ENCODE data around the gene SEC22A.

SEC22A gene

DNA sequence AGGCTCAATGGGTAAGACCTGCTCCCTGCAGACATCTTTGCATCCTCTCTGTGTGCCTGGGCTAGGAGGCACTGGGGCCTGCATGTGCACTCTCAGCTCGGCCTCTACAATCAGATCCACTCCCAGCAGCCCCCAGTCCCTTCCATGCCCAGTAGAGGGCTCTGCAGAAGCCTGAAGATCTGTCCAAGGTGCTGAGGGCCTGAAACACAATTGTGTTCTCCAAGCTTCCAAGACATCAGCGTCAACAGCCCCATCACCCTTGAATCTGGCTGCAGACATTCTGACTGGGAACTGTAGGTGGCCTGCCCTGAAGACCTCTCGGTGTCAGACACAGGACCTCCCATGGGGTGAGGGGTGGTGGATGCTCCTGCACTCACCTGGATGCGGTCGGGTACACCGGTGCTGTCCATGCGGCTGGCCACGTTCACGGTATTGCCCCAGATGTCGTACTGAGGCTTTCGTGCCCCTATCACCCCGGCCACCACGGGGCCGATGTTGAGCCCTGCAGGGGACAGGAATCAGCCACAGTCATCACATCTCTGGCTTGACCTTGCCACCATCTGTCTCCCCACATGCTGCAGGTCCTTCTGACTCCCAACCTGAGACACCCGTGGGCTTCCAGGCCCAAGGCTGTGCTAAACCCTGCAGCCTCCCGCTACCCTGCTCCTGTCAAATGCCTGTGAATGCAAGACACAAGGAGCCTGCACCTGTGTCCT, 84.7 kb downstream of the SEC22A start:
- in situ Hi-C loops (cut with MboI; ENCODE audit: low sequenced_read_pairs): no loop called here

- in situ Hi-C loops (cut with MboI; ENCODE audit: low sequenced_read_pairs): no loop called here
These were observed 85.6 kb downstream of the SEC22A start for GRCh38 chr3:123287051-123287961.

- in situ Hi-C loops (cut with MboI; ENCODE audit: low sequenced_read_pairs): no loop called here
These were observed 86.2 kb downstream of the SEC22A start for GRCh38 chr3:123287962-123288302.

- in situ Hi-C loops (cut with MboI; ENCODE audit: low sequenced_read_pairs): no loop called here
These were observed 87.8 kb downstream of the SEC22A start for GRCh38 chr3:123289391-123290106.

GRCh38 chr3:123290107-123290930, 88.6 kb downstream of the SEC22A start:
- in situ Hi-C loops (cut with MboI; ENCODE audit: low sequenced_read_pairs): no loop called here

DNA sequence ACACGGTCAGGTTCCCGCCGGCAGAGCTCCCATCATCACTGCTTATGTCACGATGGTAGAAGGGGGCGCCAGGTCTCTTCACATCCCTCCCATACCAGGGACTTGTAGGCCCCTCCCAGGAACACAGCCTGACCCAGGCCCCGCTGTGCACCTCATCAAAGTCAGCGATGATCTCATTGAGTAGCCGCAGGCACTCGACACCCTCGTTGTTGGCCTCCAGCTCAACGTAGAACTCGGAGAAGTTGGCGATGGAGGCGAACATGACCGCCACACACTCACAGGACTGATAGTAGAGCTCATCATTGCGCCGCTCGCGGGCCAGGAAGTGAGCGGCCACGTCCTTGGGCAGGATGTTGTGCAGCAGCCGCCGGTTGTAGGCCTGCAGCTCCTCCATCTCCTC, 89.2 kb downstream of the SEC22A start:
- in situ Hi-C loops (cut with MboI; ENCODE audit: low sequenced_read_pairs): no loop called here

- in situ Hi-C loops (cut with MboI; ENCODE audit: low sequenced_read_pairs): no loop called here
These were observed 89.7 kb downstream of the SEC22A start for GRCh38 chr3:123291404-123291803.

- in situ Hi-C loops (cut with MboI; ENCODE audit: low sequenced_read_pairs): no loop called here
These were observed 90.9 kb downstream of the SEC22A start for GRCh38 chr3:123292321-123293310.

DNA sequence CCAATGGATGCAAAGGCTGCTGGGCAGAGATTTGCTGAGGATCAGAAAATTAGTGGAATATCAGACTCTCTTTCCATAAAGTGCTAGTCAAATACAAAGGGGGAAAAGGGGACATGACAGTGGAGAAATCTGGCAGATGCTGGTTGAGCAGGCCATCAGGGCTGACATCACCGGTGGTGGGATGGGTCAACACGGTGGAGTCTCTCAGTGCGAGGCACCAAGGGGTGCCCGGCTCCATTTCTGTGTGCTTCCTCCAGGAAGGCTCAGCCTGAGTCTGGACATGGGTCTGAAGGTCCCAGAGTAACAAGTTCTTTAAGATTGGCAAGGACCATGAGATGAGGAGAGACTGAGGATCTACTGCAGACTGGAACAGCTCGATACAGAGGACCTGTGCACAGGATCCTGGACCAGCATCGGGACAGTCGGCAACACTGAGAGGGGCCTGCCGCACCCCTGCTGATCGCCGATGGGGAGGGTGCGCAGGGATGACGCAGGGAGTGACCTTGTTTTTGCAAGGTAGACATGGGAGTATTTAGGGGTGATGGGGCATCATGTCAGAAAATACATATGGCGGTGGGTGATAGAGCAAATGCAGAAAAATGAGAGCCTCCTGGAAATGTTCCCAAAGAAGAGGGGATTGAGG, 92.7 kb downstream of the SEC22A start:
- in situ Hi-C loops (cut with MboI; ENCODE audit: low sequenced_read_pairs): no loop called here

GRCh38 chr3:123295171-123295900, 93.6 kb downstream of the SEC22A start:
- in situ Hi-C loops (cut with MboI; ENCODE audit: low sequenced_read_pairs): no loop called here

- in situ Hi-C loops (cut with MboI; ENCODE audit: low sequenced_read_pairs): no loop called here
These were observed 94.1 kb downstream of the SEC22A start for GRCh38 chr3:123295901-123296250.

GRCh38 chr3:123296261-123296660, 94.5 kb downstream of the SEC22A start:
- in situ Hi-C loops (cut with MboI; ENCODE audit: low sequenced_read_pairs): no loop called here

DNA sequence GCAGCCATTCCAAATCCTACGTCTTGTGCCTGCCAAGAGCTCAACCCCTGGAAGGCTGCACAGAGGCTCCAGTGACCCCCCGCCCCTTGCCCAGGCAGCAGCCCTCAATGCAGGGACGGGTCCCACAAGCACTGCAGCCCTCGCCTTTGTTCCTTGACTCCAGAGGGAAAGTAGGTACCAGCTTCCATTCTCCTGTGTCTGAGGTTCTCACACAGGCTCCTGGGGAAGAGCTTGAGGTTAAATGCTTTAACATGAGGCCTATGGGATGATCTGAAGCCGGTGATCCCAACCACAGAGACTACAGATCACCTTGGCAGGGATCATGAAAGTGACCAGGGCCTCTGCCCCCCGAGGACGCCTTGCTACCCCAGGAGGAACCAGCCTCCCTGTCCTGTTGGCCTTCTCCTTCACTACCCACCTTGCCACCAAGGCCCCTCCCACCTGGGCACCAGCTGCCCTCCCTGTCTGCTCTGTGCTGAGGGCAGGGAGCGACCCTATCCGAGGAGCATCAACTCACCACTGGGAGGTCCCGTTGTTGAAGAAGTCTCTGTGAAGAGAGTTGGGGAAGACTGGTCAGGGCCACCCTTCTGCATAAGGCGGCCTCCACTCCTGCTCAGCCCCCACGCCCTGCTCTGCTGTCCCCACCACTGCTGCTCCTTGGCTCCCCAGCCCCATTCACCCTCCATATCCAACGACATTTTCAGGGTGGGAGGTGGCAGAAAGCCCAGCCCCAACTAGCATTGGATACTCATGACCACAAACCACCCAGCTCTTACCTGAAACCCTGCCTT, 95.3 kb downstream of the SEC22A start:
- in situ Hi-C loops (cut with MboI; ENCODE audit: low sequenced_read_pairs): no loop called here

DNA sequence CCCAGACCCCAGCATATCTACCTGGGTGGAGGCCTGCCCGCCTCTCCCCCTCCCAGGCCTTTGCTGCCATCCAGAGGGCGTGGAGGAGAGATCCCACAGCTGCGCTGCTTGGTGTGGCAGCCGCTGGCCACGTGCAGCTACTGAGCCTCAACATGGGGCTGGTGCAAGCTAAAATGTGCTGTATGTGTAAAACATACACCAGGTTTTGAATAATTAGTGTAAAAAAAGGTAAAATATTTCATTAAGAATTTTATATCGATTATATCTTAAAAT, 95.8 kb downstream of the SEC22A start:
- in situ Hi-C loops (cut with MboI; ENCODE audit: low sequenced_read_pairs): no loop called here

DNA sequence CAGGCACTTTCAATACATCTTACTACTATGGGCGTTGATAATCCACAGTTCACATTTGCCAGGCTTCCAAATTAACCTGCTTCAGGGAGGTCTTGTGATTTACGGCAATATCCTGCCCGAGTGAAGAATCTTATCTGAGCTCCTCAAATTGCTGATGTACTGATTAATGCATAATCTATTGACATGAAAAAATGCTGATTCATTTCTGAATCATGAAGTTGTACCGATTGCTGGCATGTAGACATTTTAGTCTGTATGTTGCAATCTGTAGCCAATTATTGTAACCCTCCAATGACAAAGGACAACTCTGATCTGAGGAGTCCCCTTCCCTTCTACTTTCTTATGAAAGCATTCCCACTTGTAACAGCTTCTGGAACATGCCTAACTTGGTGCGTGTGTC, 97.2 kb downstream of the SEC22A start:
- in situ Hi-C loops (cut with MboI; ENCODE audit: low sequenced_read_pairs): no loop called here

- in situ Hi-C loops (cut with MboI; ENCODE audit: low sequenced_read_pairs): no loop called here
These were observed 97.8 kb downstream of the SEC22A start for GRCh38 chr3:123299581-123299980.

DNA sequence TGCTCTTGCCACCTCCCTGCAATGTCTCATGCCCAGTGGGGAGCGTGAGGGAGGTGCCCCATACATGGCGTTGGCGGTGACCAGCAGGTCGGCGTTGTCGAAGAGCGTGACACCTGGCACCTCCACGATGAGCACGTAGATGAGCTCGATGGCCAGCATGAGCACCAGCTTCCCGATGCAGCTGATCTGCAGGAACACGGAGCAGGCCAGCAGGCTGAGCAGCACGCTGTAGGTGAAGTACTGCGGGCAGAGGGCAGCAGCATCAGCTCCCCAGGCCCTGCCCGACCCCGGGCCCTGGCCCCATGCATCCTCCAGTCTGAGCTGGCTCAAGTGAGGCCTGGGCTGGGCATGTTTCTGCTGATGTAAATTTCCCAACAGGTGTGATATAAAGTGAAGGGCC, 98.3 kb downstream of the SEC22A start:
- in situ Hi-C loops (cut with MboI; ENCODE audit: low sequenced_read_pairs): no loop called here

GRCh38 chr3:123300583-123300982, 98.8 kb downstream of the SEC22A start:
- in situ Hi-C loops (cut with MboI; ENCODE audit: low sequenced_read_pairs): no loop called here

All from hTERT RPE-1 (cell line).